GM03348 (cell line): ENCODE measurements around the gene NUMA1.

Experiments
- DNase-seq: peaks from one replicate; pipeline ENCODE4 v3.0.0; 2012; ENCODE audit warnings: low spot score

Gene NUMA1

DNA sequence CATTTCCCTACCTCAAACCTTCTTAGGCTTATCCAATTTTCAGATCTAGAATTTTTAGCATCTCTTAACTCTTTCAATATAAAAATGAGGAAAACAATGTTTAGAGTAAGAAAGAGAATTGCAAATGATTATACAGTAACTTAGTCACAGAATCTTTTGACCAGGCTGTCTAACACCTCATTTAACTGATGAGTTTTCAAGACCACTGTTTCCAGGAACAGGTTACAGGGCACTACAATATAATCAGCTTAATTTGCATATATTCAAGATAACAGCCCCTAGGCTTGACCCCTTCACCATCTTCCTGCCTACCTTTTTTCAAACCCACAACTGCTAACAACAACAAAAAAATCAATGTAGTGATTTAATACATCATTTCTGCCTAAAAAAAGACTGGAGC lies 12.7 kb downstream of the NUMA1 start:
- no peak for DNase-seq

DNA sequence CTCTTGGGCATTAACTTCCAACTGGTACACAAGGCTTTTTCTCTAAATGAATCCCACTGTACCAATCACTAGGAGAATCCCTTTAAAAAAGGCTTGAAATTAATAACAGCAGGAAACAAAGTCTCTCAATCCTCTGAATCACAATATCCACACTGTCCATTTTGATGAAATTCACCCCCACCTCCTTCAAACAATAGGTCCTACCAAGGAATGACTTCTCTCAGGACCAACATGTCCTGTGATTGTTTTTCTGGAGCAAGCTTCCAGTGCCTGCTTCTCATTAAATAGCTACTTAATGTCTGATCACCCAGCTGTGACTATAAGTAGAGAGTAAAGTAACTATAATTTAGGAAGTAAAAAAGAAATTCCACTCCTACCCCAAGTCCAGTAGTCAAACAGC lies 13.1 kb downstream of the NUMA1 start:
- no peak for DNase-seq

DNA sequence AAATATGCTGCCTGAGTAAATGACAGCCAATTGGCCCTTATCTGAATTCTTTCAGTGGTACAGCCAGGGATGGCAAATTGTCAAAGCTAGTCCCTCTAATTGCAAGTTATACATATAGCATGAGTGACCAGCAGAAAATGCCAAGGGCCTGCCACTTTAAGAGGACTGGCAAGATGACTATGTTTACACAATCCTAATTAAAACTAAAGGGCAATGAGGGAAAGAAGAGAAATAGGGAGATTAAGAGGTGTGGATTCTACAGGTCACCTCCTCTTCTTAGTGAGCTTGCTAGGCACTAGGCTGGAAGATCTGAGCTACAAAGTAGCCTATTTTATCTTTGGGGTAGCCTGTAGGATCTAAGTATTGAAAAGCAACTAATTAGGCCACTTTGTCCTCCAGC lies 13.5 kb downstream of the NUMA1 start:
- DNase-seq: no peak

DNA sequence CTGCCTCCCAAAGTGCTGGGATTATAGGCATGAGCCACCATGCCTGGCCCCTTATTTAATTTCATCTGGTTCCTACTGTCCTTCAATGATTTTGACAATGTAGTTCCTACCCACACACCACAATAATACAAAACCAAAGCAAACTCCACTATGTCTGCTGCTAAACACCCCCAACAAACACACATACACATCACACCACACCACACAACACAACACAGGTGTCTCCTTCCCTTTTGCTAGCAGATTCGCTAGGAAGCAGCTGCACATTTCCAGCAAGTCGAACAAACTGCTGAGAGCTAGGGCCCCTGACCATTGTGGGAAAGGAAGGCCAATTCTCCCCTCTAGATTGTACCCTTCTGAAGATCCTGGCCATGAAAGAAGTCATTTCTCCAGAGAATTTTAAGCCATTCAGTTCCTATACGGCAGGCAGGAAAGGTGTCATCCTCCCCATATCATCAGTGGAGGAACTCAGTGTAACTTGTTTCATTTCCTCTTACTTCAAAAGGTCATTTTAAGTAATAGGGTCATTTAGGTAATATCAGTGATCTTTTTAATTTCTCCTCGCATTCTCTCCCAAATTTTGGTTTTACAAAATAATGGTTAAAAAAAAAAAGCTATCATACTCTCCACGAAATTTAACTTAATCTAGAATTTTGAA lies 18.5 kb downstream of the NUMA1 start:
- no peak for DNase-seq

DNA sequence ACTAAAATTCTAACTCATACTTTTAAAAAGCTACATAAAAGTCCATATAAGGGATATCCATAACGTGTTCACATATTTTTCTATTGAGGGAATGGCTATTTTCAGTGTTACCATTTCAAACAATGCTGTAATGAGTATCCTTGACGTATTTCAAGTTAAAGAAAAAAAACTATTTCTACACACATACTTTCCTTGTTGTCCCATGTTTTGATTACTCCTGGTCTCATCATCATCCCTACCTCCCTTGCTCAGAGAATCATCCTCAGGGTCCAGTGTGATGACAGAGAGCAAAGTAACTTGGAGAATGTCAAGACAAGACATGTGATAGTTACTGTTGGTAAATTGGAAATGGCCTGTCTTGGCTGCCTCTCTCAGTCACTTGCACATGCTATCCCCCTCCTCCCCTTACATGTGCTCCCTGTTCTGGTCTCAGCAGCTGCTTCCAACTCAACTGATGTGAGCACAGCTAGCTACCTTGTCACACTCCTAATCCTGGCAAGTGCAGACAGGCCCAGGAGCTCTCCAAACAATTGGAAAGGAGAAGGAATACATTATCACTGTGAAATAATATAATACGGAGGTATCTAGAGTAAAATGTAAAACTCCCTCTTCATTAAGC lies 21.8 kb downstream of the NUMA1 start:
- DNase-seq: peak; percentile 13

DNA sequence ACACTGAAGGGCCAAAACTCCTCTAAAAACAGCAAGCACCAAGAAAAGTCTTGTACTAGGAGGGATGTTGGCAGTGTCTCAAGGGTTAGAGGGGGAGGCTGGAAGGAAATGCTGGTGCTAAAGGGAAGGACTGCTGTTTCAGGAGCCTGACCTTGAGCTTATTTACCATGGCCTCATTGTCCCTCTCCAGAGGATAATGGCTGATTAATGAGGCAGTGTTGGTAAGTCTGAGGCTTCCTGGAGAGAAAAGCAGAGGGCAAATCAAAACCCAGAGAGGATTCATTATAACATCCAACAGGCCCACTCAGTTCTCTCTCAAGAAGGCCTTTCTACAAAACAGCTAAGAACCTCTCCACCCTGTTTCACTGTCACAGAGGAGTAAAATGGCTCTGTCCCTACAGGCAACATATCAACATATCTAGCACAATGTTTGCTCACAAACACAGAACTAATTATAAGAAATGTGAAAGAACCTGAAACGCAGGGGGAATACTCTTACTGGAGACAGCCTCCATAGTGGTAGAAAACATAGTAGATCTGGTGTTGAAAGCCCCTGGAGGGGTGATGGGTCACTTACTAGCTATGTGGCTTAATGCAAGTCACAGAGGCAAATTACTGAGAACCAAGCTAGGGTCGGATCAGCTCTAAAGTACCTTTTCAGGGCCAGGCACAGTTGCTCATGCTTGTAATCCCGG lies 31.4 kb downstream of the NUMA1 start:
- no peak for DNase-seq

DNA sequence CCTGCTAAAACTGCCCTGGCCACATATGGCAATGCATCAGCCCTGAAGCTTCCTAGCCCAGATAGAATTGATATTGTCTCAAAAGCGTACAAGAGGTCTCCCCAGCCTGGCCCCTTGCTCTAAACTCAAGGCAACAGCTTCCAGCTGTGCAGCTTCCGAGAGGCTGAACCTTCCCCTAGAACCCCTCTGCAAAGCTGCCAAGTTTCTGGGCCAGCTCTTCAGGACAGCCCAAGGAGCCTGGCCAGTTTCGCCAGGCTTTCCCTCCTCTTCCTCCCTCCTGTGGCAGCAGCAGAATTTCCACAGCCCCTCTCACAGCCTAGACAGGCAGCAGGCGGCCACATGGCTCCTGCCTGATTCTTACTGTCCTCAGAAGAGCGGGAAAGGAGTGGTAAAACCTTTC lies 34.5 kb downstream of the NUMA1 start:
- no peak for DNase-seq

DNA sequence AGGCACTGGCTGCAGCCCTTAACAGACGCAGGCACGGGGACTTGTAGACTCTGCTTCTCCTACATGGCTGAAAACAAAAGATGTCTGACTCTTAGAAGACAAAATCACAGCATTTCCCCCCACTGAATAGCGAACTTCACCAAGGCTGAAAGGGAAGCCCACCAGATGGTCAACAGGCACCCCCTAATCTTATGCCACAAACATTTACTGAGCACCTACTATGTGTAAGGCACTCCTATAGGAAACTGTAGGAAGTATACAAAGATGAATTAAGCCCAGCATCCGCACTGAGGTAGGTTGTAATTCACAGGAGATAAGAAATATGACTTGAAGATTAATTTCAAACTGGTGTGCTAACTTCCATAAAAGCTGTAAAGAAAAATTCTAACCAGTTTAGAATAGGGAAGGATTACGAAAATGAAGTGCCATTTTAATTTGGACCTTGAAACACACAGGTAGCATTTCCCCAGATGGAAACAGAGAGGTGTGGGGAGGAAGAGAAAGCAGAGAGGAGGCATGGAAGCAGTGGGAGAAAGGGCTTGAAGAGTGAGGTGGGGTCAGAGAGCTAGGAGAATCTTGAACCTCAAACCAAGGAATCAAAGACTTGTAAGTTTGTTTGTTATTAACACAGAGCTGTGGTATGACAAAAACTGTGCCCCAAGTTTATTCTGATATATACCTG lies 38.1 kb downstream of the NUMA1 start:
- DNase-seq: no peak

DNA sequence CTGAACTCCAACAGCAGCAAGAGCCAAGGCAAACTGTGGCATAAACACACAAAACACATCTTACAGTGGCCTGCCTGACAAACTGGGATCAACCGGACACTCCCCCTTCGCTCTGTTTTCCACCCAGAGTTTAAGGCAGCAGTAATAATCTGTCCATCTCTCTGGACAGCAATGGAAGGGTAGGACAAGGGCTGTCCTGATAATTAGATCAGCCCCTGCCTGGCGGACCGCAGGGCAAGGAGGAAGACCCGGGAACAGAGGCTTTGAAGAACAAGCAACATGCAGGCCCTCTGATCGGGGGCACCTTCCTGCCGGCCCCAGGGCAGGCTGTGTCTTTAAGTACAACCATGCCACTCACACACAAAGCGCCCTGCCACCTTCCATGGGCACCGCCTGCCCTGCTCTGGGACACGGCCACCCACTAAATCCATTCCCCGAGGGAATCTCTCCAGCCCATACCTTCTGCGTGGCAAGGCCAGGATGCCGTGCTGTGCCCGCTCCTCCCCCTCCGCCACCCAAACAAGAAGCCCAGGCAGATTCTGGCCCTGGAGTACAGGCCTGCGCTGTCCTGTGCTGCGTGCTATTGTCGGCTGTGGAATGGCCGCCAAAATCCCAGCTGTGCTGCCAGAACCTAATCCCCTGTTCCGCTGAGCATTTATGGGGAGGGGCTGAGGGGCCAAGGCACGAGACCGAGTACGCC lies 38.8 kb downstream of the NUMA1 start:
- peak; percentile 83 for DNase-seq

DNA sequence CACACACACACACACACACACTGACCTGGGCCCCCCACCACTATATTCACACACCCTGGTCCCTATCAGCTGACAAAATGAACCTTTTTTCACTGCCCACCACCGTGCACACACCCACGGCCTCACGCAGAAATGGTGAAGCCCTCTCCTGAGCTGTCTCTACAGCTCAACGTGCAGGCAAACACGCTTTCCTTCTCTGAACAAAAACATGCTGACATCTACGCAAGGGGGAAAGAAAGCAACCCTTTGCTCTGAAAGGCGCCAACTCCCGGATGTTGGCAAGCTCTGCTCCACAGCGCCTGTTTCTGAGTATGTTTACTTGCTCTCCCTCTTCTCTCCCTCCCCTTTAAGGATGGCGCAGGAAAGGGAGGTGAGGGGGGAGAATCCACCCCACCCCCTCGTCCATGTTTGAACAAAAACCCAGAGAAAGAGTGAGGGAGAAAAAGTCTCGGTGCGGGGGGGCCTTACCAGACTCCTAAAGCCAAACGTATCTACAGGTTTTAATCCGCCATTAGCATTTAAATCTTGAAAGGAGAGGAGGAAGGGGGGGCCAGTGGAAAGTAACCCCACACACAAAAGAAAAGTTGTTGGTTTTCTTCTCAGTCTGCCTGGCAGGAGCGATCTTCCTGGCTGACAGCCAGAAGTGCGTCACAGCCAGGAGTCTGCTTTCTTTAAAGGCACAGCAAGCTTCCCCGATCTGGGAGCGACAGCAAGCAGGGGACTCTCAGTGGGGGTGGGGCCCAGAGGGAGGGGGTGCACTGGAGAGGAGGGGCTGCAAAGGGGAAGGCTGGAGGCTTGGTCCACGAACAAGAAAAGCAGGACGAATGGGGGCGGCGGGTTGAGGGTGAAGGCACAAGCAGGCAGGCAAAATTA lies 39.6 kb downstream of the NUMA1 start:
- peak; percentile 92 for DNase-seq

DNA sequence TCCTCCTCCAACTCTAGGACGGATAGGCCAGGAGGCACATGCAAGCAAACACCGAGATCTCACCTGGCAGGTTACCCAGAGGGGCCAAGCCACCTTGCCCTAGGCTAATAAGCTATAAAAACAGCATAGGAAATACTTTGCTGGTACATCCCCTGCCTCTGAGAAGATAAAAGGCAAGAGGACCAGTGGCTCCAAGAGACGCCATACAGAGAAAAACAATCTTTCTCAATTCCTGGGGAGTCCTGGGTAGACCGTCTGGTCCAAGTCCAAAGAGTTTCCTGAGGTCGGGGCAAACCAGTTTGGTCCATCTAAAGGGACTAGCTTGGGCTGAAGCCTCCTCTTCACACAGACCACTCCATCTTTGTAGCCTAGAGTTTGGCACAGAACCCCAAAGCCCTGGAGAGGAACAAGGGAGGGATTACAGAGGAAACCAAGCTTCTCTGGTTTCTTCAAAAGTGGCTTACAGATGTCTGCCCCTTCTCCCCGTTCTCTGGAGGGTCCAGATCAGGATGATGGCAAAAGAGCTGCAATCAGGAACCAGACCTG lies 40.4 kb downstream of the NUMA1 start:
- no peak for DNase-seq

DNA sequence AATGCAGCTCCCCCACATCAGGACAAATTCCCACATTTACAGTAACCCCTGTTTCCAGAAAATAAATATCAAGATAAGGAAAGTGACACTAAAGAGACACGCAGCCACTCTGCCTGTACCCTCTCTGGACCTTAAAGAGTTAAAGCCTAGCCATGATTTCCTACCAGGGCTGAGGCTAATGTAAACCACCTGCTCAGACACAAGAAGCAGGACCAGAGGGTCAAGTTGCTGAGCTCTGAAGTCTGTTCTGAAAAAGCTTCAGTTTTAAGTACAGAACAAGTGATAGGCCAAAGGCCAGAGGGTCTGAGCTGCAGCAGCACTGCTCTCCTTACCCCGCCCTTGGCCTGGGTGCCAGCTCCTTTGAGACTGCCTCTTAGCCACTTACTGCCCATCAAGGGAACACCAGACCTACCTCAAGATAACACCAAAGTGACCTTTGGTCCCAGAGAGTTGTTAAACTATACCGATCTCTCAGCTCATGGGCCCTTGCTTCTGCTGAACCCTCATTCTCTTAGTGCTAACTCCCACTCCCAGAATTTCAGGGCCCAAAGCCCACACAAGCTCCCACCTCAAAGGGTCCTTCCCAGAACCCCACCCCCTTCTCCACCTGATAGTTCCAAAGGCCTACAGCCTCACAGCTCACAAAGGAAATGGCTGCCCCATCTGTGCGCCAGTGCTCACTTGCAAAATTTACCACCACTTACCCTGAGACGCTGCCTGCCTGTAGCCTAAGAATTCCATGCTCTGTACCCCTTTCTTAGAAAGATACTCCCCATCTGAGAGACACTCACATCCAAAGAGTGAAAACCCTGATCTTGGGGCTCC lies 41.1 kb downstream of the NUMA1 start:
- peak; percentile 42 for DNase-seq

DNA sequence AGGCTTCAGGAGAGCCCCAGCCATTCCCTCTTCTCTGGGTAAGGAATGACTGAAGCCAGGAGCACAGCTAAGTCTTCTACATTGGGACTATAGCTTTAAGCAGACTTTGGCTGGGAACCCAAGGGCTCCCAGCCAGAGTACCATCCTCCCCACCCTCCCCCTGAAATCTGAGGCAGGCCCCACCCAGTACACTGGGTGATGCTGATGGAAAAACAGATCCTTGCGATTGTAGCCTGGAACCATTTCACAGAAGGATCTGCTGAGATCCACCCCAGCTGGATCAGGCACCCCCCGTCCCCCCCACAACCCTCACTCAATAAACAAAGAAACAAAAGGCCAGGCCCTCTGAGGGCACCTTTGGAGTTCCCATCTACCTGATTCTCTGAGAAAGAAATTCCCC lies 41.9 kb downstream of the NUMA1 start:
- DNase-seq: peak; percentile 92

DNA sequence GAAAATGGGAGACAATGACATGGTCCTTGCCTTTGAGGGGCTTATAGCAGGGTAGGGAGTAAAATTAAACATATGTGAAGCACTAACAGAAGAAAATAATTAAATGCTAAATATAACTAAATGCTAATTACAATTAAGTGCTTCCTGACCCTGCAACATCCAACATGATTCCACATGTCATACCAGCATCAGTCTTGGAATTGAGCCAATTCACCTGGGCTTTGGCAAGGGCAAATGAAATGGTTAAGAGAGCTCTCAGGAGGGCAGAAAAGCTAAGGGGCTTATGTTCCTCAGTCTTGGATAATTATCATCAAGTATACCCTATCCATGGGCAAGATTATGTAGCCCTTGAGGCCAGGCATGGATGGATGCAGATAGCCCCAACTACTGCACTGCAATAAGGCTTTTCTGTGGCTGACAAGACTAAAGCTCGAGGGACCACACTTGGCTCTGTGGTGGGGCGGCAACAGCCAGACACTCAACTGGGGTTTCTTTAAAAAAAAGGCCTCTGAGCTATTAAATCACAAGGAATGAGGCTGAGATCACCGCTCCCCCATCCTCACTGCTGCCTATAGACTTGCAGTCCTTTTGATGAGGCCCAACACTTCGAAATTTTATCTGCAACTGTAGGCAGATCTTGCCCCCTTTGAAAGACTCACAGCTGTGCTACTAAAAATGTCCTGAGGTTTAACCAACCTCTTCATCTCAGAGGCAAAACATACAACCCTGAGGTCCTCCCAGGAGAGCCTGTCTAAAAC lies 42.6 kb downstream of the NUMA1 start:
- no peak for DNase-seq

DNA sequence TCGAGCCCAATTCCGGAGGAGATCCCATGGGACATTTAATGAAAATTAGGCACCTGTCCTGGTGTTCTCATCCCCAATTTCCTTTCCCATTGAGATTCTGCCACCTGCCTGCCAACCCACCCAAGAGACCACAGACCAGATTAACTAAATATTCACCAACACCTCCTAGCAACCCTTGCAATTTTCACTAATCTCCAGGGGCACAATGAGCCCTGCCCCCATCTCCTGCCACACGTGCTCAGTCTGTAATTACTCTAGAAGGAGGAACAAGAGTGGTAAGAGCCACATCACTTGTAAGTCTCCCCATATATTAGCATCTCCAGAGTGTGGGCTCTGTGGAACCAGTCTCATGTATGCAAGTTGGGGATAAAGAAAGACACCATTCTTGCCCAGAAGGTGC lies 43.7 kb downstream of the NUMA1 start:
- no peak for DNase-seq

DNA sequence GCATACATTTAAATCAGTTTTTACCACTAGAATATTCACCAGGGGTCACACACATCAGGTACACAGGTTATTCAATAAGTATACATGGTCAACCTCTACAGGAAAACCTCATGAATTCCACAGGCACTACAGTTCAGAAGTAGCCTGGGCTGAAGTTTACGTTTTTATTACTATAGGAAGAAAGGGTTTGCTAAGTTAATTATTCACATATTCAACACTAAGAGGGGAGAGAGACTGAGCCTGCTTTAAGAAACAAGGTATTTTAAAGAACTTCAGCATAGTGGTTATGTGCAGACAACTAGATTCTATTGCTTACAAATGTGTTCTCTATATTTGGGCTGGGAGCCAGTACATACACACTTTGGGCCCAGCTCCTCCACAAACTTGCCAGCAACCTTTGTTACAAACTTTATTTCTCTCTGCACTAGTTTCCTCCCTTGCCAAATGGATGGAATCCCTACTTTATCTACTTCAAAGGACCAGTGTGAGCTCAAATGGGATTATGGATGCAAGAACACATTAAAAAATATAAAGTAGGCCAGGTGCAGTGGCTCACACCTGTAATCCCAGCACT lies 49.8 kb downstream of the NUMA1 start:
- DNase-seq: no peak

DNA sequence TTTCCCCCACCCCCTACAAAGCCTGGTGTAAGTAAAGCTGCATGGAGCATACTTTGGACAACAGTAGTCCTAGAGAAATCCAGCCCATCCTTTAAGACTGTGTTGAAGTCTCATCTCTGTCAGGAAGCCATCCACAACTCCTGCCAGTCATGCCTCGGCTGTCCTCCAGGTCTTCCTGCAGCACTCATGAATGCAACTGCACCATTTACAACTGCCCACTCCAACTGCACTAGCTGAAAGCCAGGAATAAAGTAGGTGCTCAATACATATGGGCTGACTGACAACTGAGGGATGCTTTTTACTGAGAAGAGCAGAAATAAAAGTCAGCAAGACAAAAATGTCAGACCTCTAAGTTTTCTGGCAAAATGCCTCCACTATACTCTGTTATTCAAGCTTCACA lies 54.3 kb downstream of the NUMA1 start:
- DNase-seq: no peak

DNA sequence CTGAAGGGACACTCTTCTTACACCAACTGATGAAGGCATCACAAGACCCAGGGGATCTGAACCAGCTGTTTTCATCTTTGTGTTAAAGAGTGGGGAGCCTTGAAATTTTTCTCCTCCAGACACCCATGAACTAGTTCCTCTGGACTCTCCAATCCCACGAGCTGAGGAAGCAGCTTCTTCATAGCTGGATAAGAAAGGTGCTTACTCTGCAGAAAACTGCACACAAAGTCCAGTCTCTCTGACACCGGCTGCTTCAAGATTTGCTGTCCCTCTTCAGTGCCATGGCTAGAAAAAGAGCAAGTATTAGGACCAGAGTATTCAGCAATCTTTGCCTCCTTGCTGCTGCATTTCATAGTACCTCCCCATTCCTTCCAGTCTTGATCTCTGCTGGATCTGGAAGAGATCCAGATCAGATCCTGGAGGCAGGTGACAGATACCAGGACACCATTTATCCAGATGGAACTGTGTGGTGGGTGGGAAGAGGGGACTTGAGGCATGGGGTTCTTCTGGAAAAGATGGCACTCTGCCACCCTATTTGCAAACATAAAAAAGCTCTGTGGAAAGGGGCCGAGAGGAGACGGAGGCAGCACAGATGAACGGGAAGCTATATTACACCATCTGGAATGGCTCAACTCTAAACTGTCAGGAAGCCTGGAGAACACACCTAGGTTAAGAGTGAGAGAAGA lies 56.1 kb downstream of the NUMA1 start:
- no peak for DNase-seq

DNA sequence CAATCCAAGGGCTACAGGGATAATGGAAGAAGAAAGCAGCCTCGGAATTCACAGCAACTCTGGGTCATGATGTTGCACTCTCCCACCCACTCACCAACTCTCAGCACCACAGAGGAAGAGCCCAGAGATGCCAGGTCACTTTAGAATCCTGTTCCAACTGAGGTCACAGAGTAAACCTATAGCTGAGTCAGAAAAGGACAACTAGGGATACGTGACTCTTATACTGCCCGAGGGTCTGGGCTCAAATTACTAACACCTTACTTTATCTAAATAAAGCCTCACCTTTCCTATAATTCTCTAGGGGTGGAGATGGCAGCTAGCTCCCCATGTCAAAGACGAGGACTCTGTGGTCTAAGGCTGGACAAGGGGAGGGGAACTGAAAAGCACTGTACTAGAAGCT lies 57.0 kb downstream of the NUMA1 start:
- DNase-seq: no peak
